GM12878 (cell line): ENCODE results near the gene FOLR2. TPM values are rescaled to one million over a fixed set of nuclear protein-coding genes. Genes with fewer than 3 reads are reported as not detected.

ENCODE experiments used
- ATF7 ChIP-seq: fragments of 450-650 bp; IDR thresholded peaks from 2 replicates; pipeline ENCODE4 v1.6.1; 2016; ENCODE audit warnings: low read depth, mild to moderate bottlenecking
- CBFB ChIP-seq: IDR thresholded peaks from 2 replicates; pipeline ENCODE4 v1.6.1; 2016; ENCODE audit warnings: antibody characterized with exemption, low read depth
- CHD1 ChIP-seq: IDR thresholded peaks from 2 replicates; pipeline ENCODE4 v1.6.1; 2012; ENCODE audit warnings: low read depth, low read length, improper control_type of control experiment
- IKZF2 ChIP-seq, 2 experiments: fragments of 450-650 bp; IDR thresholded peaks; 2 replicates each; pipeline ENCODE4 v1.6.1; 2017; ENCODE audit warnings: mild to moderate bottlenecking in 2 of 2, moderate library complexity in 2 of 2
- MEF2A ChIP-seq: IDR thresholded peaks from 2 replicates; pipeline ENCODE4 v1.6.1; 2011; ENCODE audit warnings: low read depth, mild to moderate bottlenecking, low read length, moderate library complexity; ENCODE audit not compliant: insufficient read depth
- POU2F2 ChIP-seq: IDR thresholded peaks from 3 replicates; pipeline ENCODE4 v1.6.1; 2011; ENCODE audit warnings: low read depth, mild to moderate bottlenecking, low read length, borderline replicate concordance
- RUNX3 ChIP-seq: IDR thresholded peaks from 2 replicates; pipeline ENCODE4 v1.6.1; 2012; ENCODE audit warnings: low read length, inconsistent platforms
- SREBF2 ChIP-seq: IDR thresholded peaks from 2 replicates; pipeline ENCODE4 v1.6.1; 2012; ENCODE audit warnings: mild to moderate bottlenecking, low read length
- STAT1 ChIP-seq: fragments of 450-650 bp; conservative IDR thresholded peaks from 2 replicates; pipeline ENCODE4 v1.6.1; 2014; ENCODE audit warnings: antibody characterized with exemption, mild to moderate bottlenecking
- TAF1 ChIP-seq: IDR thresholded peaks from 2 replicates; pipeline ENCODE4 v1.6.1; 2011; ENCODE audit warnings: mild to moderate bottlenecking, low read depth, low read length, borderline replicate concordance
- YY1 ChIP-seq: IDR thresholded peaks from 2 replicates; pipeline ENCODE4 v1.6.1; 2011; ENCODE audit warnings: low read depth, mild to moderate bottlenecking, low read length
- ZNF207 ChIP-seq: fragments of 450-650 bp; IDR thresholded peaks from 2 replicates; pipeline ENCODE4 v1.6.1; 2014; ENCODE audit warnings: antibody characterized with exemption, mild to moderate bottlenecking, borderline replicate concordance
- ZNF384 ChIP-seq: IDR thresholded peaks from 2 replicates; pipeline ENCODE4 v1.6.1; 2012; ENCODE audit warnings: low read depth, mild to moderate bottlenecking, low read length, improper control_type of control experiment, borderline replicate concordance
- polyA plus RNA-seq, 11 experiments: library from polyadenylated mRNA; depleted of rRNA in 4 of 11; unstranded in 6 of 11; stranded (reverse) in 5 of 11; fragments of >200 nt; fragmentation: Nextera tagmentation in 4 of 11; fragmentation: Illumina TruSeq in 1 of 11; extraction: Ambion mirVana in 4 of 11; extraction: Trizol in 1 of 11; gene quantifications; 1 replicate in 1 of 11; 2 replicates in 10 of 11; pipeline versions ENCODE4 v1.2.1 to v1.2.3, GENCODE V29; 2011 to 2016; ENCODE audit warnings: inconsistent platforms in 2 of 11, missing spikeins in 2 of 11, low read depth in 1 of 11
- total RNA-seq, 4 experiments: library from RNA; depleted of rRNA in 3 of 4; stranded (reverse); fragments of >200 nt in 3 of 4; fragmentation: Illumina TruSeq in 1 of 4; extraction: Trizol in 1 of 4; gene quantifications; 2 replicates each; pipeline versions ENCODE4 v1.2.1 to v1.2.3, GENCODE V29; 2013 to 2021
- TF ChIP-seq, protein P1 (sequence below): fragments of 450-650 bp; formaldehyde crosslinking; IDR thresholded peaks from 2 replicates; pipeline ENCODE4 v1.5.0; 2022; ENCODE audit warnings: mild to moderate bottlenecking, missing genetic modification characterization
- TF ChIP-seq, protein P2 (sequence below): IDR thresholded peaks from 2 replicates; pipeline ENCODE4 v1.6.1; 2011; ENCODE audit warnings: mild to moderate bottlenecking, low read depth, low read length, moderate library complexity; ENCODE audit not compliant: insufficient replicate concordance
- TF ChIP-seq, protein P3 (sequence below): IDR thresholded peaks from 2 replicates; pipeline ENCODE4 v1.6.1; 2011; ENCODE audit warnings: low read depth, low read length, improper control_type of control experiment, borderline replicate concordance
- TF ChIP-seq, protein P4 (sequence below): fragments of 450-650 bp; IDR thresholded peaks from 2 replicates; pipeline ENCODE4 v1.6.1; 2016; ENCODE audit warnings: mild to moderate bottlenecking
- TF ChIP-seq, protein P5 (sequence below): fragments of 450-650 bp; IDR thresholded peaks from 2 replicates; pipeline ENCODE4 v1.6.1; 2016; ENCODE audit warnings: mild to moderate bottlenecking, moderate library complexity, borderline replicate concordance

Gene FOLR2
- total and polyA plus RNA-seq, 10 of the 15 experiments (the other 5 are each of a cell fraction or from before 2014, with no cell fraction given) = 0.10 to 11.1 (median 1.9) TPM

DNA sequence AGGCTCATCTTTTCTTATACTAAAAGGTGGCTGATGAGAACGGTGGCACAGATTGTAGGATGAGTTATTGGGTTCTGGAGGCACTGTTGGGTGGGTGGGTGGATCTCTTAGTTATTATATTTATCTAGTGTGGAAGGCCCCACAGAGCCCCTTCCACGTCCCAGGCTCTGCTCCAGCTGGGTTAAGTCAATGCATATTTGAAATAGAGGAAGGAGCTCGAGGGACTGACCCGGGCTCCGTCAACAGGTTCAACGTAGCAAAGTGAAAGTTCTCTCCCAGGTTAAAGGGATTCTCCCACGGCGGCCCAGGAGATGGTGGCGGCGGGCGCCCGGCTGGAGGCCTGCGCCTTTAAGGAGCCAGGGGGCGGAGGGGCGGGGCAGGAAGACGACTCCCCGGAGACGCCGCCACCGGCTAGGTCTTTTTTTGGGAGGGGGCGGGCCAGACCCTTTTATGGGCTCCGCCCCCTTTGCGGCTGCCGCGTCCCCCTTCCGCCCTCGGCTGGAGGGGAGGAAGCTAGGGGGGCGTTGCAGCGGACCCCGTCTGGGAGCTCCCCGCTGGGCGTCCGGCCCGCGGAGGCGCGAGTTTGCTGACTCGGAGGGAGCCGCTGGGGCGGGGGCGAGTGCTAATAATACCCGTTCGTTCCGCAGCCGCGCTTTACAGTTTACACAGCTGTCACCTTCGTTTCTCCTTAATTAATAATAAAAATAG, 6.5 kb downstream of the FOLR2 start (continued):
- TF ChIP-seq ZNF384 (peak; percentile 47; the same call in 1 of the 2 replicates), ATF7 (peak; percentile 44; the same call in 1 of the 2 replicates), ZNF207 (peak; percentile 57; the same call in 1 of the 2 replicates), MEF2A (peak; percentile 47; the same call in 1 of the 2 replicates), CBFB (peak; percentile 50; the same call in 1 of the 2 replicates), IKZF2 (IDR thresholded peaks at IDR 0.05) (peak; percentile 17 to 51; a peak in 2 of 4 replicates), YY1 (0 out of 2 replicates have a peak, but pooled peaks have one; percentile 7), POU2F2 (peak; percentile 64; the same call in 1 of the 3 replicates), STAT1 (no peak), SREBF2 (0 out of 2 replicates have a peak, but pooled peaks have one; percentile 10), RUNX3 (peak; percentile 46), TAF1 (peak; percentile 22; the same call in 1 of the 2 replicates), CHD1 (peak; percentile 23; the same call in 1 of the 2 replicates)
- TF ChIP-seq, protein P1, sequence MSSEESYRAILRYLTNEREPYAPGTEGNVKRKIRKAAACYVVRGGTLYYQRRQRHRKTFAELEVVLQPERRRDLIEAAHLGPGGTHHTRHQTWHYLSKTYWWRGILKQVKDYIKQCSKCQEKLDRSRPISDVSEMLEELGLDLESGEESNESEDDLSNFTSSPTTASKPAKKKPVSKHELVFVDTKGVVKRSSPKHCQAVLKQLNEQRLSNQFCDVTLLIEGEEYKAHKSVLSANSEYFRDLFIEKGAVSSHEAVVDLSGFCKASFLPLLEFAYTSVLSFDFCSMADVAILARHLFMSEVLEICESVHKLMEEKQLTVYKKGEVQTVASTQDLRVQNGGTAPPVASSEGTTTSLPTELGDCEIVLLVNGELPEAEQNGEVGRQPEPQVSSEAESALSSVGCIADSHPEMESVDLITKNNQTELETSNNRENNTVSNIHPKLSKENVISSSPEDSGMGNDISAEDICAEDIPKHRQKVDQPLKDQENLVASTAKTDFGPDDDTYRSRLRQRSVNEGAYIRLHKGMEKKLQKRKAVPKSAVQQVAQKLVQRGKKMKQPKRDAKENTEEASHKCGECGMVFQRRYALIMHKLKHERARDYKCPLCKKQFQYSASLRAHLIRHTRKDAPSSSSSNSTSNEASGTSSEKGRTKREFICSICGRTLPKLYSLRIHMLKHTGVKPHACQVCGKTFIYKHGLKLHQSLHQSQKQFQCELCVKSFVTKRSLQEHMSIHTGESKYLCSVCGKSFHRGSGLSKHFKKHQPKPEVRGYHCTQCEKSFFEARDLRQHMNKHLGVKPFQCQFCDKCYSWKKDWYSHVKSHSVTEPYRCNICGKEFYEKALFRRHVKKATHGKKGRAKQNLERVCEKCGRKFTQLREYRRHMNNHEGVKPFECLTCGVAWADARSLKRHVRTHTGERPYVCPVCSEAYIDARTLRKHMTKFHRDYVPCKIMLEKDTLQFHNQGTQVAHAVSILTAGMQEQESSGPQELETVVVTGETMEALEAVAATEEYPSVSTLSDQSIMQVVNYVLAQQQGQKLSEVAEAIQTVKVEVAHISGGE = no peak
- TF ChIP-seq, protein P2, sequence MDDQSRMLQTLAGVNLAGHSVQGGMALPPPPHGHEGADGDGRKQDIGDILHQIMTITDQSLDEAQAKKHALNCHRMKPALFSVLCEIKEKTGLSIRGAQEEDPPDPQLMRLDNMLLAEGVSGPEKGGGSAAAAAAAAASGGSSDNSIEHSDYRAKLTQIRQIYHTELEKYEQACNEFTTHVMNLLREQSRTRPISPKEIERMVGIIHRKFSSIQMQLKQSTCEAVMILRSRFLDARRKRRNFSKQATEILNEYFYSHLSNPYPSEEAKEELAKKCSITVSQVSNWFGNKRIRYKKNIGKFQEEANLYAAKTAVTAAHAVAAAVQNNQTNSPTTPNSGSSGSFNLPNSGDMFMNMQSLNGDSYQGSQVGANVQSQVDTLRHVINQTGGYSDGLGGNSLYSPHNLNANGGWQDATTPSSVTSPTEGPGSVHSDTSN = peak; percentile 32
- TF ChIP-seq, protein P3, sequence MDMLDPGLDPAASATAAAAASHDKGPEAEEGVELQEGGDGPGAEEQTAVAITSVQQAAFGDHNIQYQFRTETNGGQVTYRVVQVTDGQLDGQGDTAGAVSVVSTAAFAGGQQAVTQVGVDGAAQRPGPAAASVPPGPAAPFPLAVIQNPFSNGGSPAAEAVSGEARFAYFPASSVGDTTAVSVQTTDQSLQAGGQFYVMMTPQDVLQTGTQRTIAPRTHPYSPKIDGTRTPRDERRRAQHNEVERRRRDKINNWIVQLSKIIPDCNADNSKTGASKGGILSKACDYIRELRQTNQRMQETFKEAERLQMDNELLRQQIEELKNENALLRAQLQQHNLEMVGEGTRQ = no peak
- TF ChIP-seq, protein P4, sequence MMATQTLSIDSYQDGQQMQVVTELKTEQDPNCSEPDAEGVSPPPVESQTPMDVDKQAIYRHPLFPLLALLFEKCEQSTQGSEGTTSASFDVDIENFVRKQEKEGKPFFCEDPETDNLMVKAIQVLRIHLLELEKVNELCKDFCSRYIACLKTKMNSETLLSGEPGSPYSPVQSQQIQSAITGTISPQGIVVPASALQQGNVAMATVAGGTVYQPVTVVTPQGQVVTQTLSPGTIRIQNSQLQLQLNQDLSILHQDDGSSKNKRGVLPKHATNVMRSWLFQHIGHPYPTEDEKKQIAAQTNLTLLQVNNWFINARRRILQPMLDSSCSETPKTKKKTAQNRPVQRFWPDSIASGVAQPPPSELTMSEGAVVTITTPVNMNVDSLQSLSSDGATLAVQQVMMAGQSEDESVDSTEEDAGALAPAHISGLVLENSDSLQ = 0 out of 2 replicates have a peak, but pooled peaks have one; percentile 46
- TF ChIP-seq, protein P5, sequence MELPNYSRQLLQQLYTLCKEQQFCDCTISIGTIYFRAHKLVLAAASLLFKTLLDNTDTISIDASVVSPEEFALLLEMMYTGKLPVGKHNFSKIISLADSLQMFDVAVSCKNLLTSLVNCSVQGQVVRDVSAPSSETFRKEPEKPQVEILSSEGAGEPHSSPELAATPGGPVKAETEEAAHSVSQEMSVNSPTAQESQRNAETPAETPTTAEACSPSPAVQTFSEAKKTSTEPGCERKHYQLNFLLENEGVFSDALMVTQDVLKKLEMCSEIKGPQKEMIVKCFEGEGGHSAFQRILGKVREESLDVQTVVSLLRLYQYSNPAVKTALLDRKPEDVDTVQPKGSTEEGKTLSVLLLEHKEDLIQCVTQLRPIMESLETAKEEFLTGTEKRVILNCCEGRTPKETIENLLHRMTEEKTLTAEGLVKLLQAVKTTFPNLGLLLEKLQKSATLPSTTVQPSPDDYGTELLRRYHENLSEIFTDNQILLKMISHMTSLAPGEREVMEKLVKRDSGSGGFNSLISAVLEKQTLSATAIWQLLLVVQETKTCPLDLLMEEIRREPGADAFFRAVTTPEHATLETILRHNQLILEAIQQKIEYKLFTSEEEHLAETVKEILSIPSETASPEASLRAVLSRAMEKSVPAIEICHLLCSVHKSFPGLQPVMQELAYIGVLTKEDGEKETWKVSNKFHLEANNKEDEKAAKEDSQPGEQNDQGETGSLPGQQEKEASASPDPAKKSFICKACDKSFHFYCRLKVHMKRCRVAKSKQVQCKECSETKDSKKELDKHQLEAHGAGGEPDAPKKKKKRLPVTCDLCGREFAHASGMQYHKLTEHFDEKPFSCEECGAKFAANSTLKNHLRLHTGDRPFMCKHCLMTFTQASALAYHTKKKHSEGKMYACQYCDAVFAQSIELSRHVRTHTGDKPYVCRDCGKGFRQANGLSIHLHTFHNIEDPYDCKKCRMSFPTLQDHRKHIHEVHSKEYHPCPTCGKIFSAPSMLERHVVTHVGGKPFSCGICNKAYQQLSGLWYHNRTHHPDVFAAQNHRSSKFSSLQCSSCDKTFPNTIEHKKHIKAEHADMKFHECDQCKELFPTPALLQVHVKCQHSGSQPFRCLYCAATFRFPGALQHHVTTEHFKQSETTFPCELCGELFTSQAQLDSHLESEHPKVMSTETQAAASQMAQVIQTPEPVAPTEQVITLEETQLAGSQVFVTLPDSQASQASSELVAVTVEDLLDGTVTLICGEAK = peak; percentile 53; the same call in 1 of the 2 replicates
